Activated naive CD4-positive, alpha-beta T cell (primary cell): ENCODE results near the gene TCF15.

Experiments
- DNase-seq, 4 experiments: peaks; one replicate each; lab custom pipeline; 2025; lab: John Stamatoyannopoulos, UW

TCF15 gene

DNA sequence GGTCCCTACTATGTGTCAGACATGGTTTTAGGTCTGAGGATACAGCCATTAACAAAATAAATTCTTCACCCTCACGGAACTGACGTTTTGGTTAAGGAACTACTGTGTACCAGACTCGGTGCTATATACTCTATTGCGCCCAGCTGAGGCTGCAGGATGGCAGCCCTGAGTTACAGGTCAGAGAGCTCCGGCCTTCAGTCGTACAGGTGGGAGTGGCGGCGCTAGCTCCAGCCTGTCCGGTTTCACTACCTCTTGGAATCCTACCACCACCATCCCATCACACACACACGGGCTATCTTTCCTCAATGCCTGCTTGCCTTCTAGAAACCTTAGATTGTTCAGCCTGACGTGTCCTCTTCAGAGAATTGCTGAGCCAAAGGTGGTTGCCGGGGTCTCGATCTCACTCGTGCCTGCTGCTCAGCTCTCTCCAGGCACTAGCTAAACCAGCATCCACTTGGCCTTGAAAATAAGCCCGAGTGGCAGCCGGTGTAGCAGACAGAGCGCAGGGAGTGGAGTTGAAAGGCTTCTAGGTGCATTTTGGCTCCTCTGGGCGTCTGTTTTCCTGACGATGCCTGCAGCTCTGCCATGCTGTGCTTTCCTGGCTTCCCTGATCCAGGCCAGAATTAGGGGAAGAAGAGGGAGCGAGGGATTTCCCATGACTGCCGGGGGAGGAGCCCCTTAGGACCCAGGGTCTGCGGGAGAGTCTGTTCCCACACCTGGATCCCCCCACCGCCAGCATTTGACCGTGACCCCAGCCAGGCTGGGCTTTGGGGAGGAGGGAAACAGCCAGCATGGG lies 1.1 kb upstream of the TCF15 start:
- DNase-seq: no peak

DNA sequence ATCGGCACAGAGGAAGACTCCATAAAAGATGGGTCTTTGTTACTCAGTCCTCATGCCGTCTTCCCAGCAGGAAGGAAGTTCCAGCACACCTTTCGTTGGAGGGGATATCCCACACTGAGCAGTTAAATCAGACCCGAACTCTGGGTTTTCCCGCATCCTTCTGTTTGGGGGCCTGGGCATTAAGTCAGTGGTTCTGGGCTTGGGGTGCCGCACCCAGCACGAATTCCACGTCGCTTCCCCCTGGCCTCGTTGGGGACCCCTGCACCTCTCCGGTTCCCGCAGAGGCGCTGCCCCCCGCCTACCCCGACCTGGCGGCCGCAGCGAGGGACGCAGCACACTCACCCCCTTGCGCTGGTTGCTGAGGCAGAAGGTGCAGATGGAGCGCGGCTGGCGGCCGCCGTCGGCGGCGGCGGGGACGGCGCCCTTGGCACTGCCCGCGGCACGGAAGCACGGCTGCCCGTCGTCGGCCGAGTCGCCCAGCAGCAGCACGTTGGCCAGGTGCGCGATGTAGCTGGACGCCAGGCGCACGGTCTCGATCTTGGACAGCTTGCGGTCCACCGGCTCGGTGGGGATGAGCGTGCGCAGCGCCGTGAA lies 641 bp downstream of the TCF15 start:
- no peak for DNase-seq

DNA sequence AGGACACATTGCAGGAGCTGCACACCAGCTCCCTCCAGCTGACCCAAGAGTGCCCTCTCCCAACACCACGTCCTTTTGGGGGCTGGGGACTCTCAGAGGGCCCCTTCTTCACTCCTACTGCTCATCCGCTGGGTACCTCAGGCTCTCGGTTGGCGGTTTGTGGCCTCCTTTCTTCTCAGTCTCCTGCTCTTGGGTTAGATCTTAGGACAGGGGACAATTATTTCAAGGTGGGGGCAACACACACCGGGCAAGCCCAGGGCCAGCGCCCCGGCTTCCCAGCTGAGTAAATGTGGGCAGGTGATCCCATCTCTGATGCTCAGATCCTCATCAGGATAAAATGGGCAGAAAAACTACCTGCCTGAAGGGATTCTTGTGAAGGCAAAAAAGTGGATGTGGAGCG lies 1.1 kb downstream of the TCF15 start:
- DNase-seq: no peak

DNA sequence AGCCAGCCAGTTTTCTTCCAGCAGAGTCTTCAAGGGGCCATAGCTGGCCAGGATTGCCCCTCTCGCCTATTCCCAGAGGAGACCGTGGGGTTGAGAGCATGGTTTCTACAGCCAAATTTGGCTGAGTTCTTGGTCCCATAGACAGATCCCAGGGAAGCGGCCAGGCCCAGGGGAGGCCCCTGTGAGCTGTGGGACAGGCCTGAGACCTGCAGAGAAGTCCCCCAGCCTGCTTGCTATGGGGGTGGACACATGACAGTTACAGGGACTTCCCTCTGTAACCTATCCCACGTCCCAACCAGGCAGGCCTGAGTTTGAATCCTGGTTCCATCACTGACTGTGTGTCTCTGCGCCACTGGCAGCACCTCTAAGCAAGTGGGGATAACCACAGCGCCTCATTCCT lies 2.6 kb downstream of the TCF15 start:
- no peak for DNase-seq

DNA sequence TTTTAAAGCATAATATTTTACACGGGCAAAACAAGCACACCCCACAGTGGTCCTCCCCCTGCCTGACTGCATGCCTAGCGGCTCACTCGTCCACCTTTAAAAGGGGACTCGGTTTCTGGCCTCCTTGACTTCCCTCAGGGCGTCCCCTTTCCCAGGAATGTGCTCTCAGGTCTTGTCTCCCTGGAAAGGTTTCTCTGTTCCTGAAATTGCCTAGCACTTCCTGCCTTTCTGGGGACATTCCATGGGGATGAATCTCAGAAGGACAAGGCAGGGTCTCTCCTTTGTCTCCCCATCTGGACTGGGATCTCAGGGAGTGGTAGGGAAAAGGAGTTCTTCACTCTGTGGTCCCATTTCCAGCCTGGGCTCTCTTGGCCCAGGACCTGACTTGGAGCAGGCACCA lies 4.9 kb downstream of the TCF15 start:
- no peak for DNase-seq

DNA sequence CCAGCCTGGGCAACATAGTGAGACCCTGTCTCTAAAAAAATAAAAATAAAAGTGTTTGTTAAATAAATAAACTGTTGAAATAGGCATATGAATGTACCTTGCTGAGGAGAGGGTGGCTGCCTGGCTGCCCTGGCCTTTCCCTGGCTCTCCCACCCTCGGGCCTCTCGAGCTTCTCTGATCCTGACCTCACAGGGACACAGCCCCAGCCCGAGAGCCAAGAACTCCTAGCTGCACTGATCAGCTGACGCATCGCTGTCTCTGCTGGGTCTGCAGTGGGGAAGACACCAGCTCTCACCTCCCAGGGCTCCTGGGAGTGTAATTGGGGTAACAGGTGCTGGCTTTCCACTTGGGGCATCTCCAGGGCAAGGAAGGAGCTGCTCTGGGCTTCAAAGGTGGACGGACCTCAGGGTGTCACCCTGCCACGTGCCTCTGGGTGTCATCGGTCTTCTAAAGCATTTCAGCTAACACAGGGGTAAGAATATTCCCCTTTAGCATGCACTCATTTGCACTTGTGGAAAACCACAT lies 6.9 kb downstream of the TCF15 start:
- no peak for DNase-seq

DNA sequence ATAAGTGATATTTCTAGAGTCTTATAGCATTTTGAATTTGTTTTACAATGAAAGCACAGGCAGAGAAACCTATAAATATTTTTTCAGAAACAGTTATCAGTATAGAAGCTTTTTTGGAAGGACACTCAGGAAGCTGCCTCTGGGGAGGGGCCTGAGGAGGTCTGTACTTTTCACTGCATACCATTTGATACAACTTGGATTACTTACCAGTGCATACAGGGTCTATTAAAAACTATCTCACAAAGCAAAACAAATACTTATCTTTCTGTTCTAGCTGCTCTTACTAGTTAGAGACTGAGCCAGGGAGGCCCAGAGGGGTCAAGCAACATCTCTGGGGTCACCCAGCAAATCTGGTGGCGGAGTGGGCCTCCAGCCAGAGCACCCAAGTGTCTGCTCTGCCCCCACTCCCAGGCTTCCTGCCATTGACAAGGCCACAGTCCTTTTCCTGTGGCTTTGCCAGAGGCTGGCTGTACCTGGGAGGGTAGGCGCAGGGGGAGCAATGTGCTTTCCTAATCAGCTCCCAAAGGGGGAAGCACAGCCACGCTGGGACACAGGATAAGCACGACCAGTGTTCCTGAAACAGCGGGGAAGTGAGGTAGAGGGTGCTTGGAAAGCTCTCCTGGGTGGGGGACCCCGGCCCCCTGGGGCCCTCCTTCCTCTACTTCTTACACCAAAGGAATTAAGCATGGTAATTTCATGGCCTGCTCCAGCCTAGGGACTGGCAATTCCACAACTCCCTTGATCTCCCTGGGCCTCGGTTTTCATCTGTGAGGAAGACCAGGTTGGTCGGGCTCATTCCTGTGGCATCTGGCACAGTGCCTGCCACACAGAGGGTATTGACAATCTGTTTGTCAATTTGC lies 7.8 kb downstream of the TCF15 start:
- no peak for DNase-seq

DNA sequence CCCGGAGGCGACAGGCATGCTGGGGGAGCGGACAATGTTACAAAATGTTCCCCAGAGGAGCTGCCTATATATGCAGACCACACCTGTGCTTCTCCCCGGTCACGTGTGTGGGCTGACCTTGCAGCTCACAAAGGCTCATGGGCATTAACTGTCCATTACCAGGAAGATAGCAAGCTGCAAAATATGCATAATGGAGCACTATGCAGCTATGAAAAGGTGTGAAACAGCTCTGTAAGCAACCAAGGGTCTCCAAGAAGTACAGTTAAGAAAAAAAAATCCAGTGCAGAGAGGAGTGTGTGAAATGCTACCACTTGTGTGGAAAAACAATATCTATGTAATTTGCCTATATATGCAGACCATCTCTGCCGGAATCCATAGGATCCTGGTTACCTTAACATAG lies 9.4 kb downstream of the TCF15 start:
- DNase-seq: no peak

DNA sequence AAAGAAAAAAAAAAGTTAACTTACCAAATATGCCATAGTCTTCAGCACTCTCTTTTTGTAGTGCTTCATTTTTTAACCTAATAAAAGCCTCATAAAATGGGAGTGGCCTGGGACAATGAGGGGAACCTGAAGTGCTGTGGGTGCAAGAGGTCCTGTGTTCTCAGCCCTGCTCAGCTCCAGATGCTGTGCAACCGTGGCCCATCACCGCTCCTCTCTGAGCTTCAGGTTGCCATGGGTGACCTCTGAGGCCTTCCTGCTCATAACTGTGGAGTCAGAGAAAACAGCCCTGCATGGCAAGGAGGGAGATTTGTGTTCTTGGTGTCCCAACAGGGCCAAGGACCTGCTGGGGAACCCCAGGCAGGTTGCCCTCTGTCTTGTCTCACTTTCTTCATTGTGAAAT lies 10.0 kb downstream of the TCF15 start:
- no peak for DNase-seq

DNA sequence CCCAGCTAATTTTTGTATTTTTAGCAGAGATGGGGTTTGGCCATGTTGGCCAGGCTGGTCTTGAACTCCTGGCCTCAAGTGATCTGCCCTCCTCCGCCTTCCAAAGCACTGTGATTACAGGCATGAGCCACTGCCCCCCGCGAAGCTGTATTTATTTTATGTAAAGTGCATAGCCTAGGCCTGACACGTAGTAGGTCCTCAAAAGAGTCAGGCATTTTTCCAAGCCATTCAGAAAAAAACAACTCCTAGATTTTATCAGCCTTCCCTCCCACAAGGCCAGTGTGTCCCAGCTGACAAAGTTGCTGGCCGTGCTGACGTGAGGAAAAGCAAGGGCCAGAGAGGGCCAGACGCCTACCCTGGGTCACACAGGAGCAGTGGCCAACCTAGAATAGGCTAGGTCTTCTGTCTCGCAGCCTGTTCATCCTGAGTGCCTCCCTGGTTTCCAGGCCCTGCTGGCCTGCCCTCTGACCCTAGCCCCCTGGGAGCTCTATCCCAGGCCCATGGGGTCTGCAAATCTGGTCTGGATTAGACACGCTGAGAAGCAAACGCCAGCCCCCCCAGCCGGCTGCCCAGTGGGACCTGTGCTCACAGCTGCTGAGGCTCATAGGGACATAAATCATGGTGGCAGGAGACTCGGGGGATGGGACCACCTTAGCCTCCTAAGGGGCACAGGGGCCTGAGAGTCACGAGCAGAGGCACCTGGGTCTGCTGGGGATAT lies 11.8 kb downstream of the TCF15 start:
- no peak for DNase-seq

DNA sequence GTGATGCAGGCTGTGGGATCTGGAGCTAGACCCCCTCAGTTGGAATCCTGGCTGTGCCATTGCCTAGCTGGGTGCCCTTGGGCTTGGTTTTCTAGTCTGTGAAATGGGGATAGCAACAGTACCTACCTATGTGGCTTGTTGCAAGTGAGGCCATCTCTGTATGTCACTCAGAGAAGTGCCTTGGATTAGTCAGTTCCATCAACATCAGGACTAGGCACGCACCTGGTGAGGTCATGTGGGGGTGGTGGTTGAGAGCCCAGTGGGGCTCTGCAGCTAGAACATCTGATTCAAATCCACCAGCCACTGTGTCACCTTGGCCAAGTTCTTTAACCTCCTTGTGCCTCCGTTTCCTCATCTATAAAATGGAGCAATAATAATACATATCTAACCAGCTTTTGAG lies 12.5 kb downstream of the TCF15 start:
- no peak for DNase-seq

DNA sequence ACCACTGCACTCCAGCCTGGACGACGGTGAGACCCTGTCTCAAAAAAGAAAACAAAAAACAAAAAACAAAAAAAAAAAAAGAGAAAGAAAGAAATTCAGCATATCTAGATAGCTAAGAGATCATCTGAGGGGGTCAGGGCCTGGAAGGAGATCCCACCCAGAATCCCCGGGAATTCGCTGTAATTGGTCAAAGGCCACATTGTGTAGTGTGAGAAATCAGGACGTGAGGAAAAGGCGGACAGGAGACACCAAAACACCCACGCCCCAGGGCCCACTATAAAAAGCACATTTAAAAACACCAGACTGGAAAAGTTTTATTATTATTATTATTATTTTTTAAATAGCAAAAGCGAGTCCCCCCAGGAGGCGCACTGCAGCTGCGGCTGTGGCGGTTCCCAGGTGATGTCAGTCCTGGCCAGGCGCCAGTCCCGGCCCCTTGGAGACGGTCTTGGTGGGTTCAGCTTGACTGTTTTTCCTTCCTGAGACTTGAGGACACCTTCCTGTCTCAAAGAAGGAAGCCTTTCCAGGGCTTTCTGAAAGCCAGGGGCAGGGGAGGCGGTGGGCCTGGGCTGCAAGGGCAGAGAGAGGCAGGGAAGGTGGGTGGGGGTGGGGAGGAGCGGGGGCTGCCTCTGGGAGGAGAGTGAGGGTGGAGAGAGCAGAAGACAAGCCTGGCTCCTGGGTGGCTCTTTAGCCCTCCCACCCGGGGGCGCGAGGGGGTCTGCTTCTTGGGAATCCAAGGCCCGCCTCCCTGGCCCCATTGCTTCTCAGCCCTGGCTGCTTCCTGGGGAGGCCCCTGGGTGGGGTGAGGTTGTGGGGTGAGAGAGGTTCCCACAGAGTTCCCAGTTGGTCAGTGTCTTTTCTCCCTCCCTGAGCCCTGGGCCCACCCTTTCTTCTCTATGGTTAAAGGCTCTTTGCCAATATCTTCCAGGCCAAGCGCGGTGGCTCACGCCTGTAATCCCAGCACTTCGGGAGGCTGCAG lies 14.5 kb downstream of the TCF15 start:
- DNase-seq: no peak

DNA sequence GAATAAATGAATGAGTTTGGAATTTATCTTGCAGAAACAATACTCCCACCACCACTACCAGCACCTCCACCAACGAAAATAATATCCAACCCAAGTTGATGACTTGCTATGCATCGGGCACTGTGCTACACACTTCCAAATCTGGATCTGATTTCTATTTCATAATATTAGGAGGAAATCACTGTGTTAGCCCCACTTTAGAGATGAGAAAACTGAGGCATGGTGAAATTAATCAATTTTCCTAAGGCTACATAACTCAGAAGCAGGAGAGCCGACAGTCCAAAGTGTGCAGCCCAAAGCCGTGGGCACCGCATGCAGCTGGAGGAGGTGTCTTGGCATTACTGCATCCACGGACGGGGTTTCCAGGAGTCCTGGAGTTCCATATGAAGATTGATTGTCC lies 17.6 kb downstream of the TCF15 start:
- no peak for DNase-seq

DNA sequence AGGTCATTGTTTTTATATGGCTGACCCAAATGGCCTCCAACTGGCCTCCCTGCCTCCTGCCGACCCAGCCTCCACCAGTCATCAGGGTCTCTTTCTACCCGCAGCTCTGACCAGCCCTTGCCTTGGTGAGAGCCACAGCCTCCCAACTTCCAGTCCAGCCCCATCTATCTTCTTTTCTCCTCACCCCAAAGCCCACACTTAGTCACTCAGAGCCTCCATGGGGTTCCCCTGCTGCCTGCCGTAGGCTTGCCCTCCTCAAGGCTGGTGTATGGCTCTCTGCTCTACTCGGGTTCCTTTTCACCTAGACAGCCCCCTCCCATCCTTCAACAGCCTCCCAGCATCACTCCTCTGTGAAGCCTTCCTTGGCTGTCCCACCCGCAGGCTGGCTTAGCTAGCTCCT lies 18.2 kb downstream of the TCF15 start:
- DNase-seq: no peak

DNA sequence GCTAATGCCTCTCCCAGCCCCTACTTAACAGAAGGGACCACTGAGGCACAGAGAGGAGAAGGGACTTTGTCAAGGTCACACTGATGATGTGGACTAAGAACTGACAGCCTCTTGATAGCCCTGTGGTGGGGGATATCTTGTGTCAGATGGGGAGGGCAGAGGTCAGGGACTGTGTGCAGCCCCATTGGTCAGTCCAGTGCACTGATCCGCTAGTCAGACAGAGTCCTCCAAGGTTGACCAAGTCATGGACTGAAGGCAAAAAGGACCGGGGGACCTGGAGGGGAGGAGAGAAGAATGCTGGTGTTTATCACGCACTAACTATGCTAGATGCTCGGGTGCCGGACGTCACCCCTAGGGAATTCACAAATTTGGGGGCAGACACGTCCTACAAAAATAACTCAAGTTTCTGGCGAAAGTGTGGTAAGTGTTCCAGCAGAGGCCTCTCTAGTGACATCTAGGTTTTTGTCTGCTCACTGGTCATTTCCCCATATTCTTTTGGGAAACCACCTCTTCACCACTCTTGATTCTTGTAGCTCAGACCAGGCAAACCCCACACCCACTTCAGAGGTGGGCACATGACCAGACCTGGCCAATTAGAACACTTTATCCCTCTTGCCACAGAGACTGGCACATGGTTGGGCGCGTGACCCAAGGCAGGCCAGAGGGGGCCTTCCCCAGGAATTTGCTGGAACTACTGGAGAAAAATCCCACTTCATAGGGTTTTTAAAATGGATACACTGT lies 21.0 kb downstream of the TCF15 start:
- no peak for DNase-seq

DNA sequence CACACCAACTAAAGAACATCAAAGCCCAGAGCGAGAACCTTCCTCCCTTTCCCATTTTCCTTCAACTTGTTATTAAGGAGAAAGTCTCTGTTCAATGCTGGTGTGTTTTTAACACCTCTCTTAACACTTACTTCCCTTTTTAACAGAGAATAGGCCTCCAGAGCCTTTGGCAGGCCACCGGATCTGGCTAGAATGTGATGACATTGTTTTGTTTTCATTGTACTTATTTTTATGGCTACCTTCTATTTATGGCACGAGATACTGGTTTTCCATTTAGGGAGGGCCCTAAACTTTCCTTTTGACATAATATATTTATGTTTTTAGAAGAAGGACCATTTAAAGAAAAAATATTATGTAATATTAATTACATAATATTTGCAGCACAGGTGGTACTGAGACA lies 21.6 kb downstream of the TCF15 start:
- no peak for DNase-seq

DNA sequence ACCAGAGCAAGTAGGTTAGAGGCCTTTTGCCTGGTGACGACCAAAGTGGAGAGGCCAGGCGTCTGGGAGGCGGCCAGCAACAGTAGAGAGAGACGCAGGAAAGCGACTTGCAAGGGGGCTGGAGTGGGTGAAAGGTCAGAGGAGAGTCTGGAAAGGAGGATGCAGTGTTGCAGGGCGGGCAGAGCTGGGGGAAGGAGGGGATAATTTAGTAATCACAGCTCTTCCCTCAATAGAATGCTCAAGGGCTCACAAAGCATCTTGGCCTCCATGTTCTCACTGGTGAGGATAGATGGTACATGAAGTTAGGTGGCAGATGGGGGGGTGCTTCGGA lies 25.2 kb downstream of the TCF15 start:
- DNase-seq: no peak

DNA sequence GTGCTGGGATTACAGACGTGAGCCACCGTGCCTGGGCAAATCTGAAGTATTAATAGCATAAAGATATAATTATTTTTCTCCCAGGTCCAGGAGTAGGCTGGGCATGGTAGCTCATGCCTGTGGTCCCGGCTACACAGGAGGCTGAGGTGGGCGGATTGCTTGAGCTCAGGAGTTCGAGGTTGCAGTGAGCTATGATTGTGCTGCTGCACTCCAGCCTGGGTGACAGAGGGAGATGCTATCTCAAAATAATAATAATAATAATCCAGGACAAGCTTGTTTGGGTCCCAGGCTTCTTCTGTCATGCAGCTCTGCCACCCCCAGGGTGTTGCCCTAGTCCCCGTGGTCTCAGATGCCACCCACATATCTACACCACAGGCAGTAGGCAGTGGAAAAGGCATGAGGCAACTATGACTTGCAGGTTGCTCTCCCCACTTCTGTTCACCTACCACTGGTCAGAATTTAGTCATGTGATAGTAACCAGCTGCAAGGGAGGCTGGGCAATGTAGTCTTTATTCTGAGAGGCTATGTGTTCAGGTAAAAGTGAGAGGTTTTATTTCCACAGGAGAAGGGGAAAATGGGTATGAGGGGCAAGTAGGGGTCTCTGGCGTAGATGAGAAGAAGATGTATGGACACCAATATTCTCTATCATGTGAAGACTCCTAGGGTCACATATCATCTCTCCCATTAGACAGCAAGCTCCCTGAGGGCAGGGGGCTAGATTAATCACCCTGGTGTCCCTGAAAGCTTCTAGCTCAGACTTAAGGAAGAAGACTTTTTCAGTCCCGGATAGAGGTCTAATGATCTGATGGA lies 25.7 kb downstream of the TCF15 start:
- DNase-seq: no peak

DNA sequence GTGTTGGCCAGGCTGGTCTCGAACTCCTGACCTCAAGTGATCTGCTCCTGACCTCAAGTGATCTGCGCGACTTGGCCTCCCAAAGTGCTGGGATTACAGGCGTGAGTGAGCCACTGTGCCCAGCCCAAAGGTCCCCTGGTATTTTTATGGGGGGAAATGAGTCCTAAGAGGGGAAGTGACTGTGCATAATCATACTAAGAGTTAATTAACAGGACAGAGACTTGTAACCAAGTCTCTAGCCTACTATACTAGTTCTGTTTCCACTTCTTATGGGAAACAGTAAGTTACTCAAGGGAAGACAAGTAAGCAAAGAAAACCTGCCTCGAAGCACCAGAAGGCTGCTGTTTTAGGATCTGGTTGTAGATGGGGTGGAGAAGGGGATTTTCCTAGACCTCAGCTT lies 27.9 kb downstream of the TCF15 start:
- no peak for DNase-seq
